Measurements from ENCODE around the gene GLTPD2.
A peak's percentile ranks its signal among the peaks of the same experiment; 100 is the strongest.

GLTPD2 gene

GRCh38 chr17:4771519-4772234 lies 17.1 kb upstream of the GLTPD2 start, which contains the start of gene TM4SF5:
TSS of gene TM4SF5 (plus strand) at chr17:4771886. CDS start at chr17:4771923, 37 bp downstream.
- DNase-seq: no peak

GRCh38 chr17:4772235-4772613 lies 16.5 kb upstream of the GLTPD2 start:
- no peak for DNase-seq

DNA sequence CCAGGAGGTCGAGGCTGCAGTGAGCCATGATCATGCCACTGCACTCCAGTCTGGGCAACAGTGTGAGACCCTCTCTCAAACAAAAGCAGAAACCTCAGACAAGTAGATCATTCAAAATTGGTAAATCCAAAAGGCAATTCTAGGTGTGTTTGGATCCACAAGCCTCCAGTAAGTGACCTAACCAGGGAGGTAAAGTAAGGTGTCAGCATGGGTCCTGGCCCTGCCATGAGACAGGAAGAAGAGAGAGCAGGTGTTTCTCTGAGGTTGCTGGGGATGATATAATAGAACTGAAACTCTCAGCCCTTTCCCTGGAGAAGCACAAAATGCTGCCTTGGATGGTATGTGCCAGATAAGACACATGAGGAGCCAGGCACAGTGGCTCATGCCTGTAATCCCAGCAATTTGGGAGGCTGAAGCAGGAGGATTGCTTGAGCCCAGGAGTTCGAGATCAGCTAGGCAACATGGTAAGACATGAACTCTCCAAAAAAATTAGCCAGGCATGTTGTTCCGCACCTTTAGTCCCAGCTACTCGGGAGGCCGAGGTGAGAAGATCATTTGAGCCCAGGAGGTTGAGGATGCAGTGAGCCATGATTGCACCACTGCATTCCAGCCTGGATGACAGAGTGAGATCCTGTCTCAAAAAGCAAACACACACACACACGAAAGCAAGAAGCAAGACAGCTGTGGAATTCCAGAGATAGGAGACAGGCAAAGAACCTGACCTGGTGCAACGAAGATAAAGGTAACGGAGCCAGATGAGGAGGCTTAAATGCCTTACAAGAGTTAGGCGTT lies 10.6 kb upstream of the GLTPD2 start:
- no peak for DNase-seq

- DNase-seq: no peak
These were observed 8.3 kb upstream of the GLTPD2 start for GRCh38 chr17:4780325-4780955.

- peak in 1 of 2 donors; percentile 20 for DNase-seq
These were observed 6.1 kb upstream of the GLTPD2 start for GRCh38 chr17:4782652-4783051.

GRCh38 chr17:4785311-4786105 lies 3.3 kb upstream of the GLTPD2 start:
- no peak for DNase-seq

DNA sequence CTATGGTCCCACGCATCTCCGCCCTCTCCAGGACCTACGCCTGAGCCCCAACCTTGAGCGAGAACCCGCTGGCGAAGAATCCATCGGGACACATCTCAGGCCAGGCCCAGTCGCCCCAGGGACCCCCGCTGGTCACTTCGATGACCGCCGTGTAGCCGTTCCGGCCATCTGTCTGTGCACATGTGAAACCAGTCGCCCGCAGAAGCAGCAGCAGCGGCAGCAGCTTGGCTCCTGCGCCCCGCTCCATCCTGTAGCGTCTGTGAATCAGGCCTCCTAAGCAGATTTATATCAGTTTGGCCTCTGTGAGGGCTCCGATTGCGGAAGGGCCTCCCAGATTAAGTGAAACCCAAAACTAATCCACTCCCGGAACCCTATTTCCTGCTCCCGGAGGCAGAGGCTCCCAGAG lies 2.7 kb upstream of the GLTPD2 start, which contains the start of gene VMO1:
Gene VMO1, minus strand, starts transcription at position 259 of the 406 bp plus-strand sequence. Its CDS starts 12 bp downstream, at position 247.
- no peak for DNase-seq

- no peak for DNase-seq
These were observed 2.2 kb upstream of the GLTPD2 start for GRCh38 chr17:4786516-4786915.

- DNase-seq: no peak
These were observed 481 bp upstream of the GLTPD2 start for GRCh38 chr17:4788159-4788806.

GRCh38 chr17:4789701-4789950 lies 862 bp downstream of the GLTPD2 start:
- no peak for DNase-seq

- DNase-seq: peak; percentile 85 to 86
These were observed 1.4 kb downstream of the GLTPD2 start for GRCh38 chr17:4789951-4790704.

DNA sequence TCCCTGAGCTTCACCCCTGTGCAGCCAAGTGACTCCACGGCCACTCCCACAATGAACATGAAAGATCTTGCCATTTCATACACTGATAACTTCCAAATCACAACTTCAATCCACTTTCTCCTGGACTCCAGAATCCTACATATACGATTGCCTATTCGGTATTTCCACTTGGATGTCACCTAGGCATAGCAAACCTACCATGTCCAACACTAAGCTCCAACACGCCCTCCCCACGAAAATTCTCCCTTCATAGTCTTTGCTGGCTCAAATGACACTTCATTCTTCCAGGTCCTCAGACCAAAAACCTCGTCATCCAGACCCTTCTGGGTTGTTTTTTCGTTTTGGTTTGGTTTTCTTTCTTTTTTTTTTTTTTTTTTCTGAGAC lies 1.9 kb downstream of the GLTPD2 start:
- no peak for DNase-seq

DNA sequence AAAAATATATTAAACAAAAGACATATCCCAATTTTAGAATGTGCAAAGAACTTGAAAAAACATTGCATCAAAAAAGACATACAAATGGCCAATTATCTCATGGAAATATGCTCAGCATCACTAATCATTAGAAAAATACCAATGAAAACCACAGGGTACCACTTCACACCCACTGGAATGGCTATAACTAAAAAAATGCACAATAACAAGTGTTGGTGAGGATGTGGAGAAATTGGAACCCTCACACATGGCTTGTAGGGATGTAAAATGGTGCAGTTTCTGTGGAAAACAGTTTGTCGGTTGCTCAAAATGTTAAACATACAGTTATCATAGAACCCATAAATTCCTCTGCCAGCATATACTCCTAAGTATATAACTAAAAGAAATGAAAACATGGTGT lies 6.4 kb downstream of the GLTPD2 start:
- DNase-seq: no peak

- DNase-seq: no peak
These were observed 7.8 kb downstream of the GLTPD2 start for GRCh38 chr17:4796552-4796920.

DNA sequence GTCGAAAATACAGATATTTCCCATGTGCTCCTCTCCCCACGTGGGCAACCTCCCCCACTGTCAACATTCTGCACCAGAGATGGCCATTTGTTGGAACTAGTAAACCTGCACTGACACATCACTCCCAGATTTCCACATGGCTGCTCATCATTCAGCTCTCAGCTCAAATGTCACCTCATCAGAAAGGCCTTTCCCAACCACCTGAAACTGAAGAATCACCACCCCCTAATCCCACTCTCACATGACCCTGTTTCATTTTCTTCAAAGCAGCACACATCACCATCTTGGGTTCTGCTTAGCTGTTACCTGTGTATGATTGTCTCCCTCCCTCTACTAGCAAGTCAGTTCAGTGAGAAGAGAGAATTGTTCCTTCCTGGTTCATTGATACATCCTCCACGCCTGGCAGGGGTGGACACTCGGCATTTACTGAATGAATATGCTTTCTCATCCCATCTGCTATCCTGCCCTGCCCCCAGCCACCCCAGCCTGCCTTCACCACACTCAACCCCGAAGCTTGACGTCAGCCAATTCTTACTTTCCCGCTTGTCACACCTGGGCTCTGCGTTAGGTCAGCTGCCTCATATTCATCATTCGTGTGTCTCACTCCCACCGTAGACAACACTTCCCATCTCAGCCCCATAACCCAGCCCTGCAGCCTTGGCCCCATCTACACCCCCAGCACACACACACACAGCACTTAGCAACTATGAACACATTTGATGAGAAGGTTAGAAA lies 11.9 kb downstream of the GLTPD2 start:
- DNase-seq: no peak

DNA sequence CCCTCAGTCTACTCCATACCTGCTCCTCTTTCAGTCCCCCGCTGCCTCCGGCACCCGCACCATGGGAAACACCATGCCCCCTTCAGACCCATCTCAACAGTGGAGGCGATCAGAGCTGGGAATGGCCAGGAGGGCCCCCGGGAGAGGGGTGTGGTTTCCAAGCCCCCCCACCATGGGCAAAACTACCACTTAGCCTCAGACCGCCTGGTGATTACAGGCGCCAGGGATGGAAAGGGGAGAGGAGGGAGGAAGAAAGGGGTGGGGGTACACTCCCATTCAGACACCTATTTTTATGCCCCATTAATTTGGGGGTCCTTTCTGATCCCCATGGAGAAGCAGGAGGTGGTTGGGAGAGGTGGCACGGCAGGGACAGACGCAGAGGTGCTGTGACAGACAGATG lies 13.5 kb downstream of the GLTPD2 start, which contains the start of gene C17orf114:
Gene C17orf114, minus strand, starts transcription at position 101 of the 400 bp plus-strand sequence.
- no peak for DNase-seq

GRCh38 chr17:4806456-4806776 lies 17.7 kb downstream of the GLTPD2 start:
- no peak for DNase-seq

- peak; percentile 85 to 91 for DNase-seq
These were observed 18.2 kb downstream of the GLTPD2 start, which contains the start of gene PLD2 for GRCh38 chr17:4806777-4807604. TSS of gene PLD2 (plus strand) at chr17:4807152. CDS start at chr17:4807773, 621 bp downstream.

GRCh38 chr17:4807605-4808377 lies 19.0 kb downstream of the GLTPD2 start:
- DNase-seq: no peak
